Lung microvascular endothelial cell (primary cell): ENCODE measurements around the gene SMYD5. TPM values are rescaled to one million over a fixed set of nuclear protein-coding genes. Genes with fewer than 3 reads are reported as not detected.
A peak's percentile ranks its signal among the peaks of the same experiment; 100 is the strongest.
"Not testable (repeated sequence)": the region's sequence is repeated elsewhere in the genome, so short reads cannot be mapped to it uniquely, and the experiment has no call there.

Source experiments
- DNase-seq, 2 donors: peaks; one replicate each; pipeline versions ENCODE4 v3.0.0 to v3.0.0-alpha.2; 2010; ENCODE audit warnings: low read depth in 2 of 2
- total RNA-seq: library from RNA; depleted of rRNA; stranded (reverse); fragments of >200 nt; gene quantifications from 2 replicates; pipeline ENCODE4 v1.2.1, GENCODE V29; 2014

Gene SMYD5
- total RNA-seq, 1 donor from 2014 or later = 11.1 TPM

- DNase-seq = no peak
These were observed 45.8 kb downstream of the SMYD5 start for GRCh38 chr2:73259704-73260337.

GRCh38 chr2:73260338-73260984, 46.4 kb downstream of the SMYD5 start:
- peak; percentile 63 to 80 for DNase-seq

- no peak for DNase-seq
These were observed 48.1 kb downstream of the SMYD5 start for GRCh38 chr2:73262108-73262651.

GRCh38 chr2:73262691-73263429, 48.8 kb downstream of the SMYD5 start:
- DNase-seq = not testable (repeated sequence)

- DNase-seq = no peak
These were observed 49.7 kb downstream of the SMYD5 start for GRCh38 chr2:73263540-73264331.

- no peak for DNase-seq
These were observed 50.2 kb downstream of the SMYD5 start for GRCh38 chr2:73264332-73264606.

GRCh38 chr2:73264783-73265182, 50.7 kb downstream of the SMYD5 start:
- DNase-seq = no peak

- no peak for DNase-seq
These were observed 51.4 kb downstream of the SMYD5 start for GRCh38 chr2:73265298-73266060.

- DNase-seq = no peak
These were observed 52.2 kb downstream of the SMYD5 start for GRCh38 chr2:73266061-73266901.

- DNase-seq = no peak
These were observed 53.0 kb downstream of the SMYD5 start for GRCh38 chr2:73267008-73267407.

- no peak for DNase-seq
These were observed 54.4 kb downstream of the SMYD5 start for GRCh38 chr2:73268366-73268829.

- peak in 1 of 2 donors; percentile 29 for DNase-seq
These were observed 55.0 kb downstream of the SMYD5 start for GRCh38 chr2:73268830-73269685.

- no peak for DNase-seq
These were observed 55.8 kb downstream of the SMYD5 start for GRCh38 chr2:73269686-73270465.

- DNase-seq = no peak
These were observed 58.2 kb downstream of the SMYD5 start for GRCh38 chr2:73272270-73272669.
